GM12878 (cell line): ENCODE measurements around the gene BATF3.

Experiments
- TF ChIP-seq, protein P1 (sequence below): fragments of 450-650 bp; IDR thresholded peaks from 2 replicates; pipeline ENCODE4 v1.6.1; 2016; ENCODE audit warnings: mild to moderate bottlenecking
- TF ChIP-seq, protein P2 (sequence below), 3 experiments: IDR thresholded peaks in 2 of 3; conservative IDR thresholded peaks in 1 of 3; 2 replicates each; pipeline ENCODE4 v1.5.1; 2011; ENCODE audit warnings: low read depth in 3 of 3, low read length in 3 of 3, mild to moderate bottlenecking in 3 of 3, control low read depth in 2 of 3, moderate library complexity in 2 of 3, inconsistent platforms in 1 of 3, mixed read lengths in 1 of 3; ENCODE audit not compliant: control insufficient read depth in 2 of 3, insufficient read depth in 1 of 3; ENCODE audit errors: extremely low read depth in 1 of 3

DNA sequence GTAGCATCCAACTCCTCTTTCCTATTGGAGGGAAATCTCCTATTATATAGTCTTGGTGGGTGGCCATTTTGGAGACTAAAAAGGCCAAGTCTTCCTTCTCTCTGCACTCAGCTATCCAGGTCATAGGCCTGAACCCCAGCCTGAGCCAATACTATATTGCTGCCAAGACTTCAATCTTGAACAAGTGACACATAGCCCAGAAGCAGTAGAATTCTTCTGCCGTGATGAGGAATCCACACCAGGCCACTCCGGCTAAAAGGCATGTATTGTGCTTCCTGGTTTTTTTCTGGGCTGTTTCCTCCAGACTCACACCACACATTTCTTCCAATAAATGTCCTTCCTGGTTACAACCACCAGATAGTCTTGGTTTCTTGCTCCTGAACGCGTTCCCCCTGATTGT, 48.1 kb downstream of the BATF3 start:
- TF ChIP-seq, protein P1, sequence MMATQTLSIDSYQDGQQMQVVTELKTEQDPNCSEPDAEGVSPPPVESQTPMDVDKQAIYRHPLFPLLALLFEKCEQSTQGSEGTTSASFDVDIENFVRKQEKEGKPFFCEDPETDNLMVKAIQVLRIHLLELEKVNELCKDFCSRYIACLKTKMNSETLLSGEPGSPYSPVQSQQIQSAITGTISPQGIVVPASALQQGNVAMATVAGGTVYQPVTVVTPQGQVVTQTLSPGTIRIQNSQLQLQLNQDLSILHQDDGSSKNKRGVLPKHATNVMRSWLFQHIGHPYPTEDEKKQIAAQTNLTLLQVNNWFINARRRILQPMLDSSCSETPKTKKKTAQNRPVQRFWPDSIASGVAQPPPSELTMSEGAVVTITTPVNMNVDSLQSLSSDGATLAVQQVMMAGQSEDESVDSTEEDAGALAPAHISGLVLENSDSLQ = no peak
- TF ChIP-seq, protein P2, sequence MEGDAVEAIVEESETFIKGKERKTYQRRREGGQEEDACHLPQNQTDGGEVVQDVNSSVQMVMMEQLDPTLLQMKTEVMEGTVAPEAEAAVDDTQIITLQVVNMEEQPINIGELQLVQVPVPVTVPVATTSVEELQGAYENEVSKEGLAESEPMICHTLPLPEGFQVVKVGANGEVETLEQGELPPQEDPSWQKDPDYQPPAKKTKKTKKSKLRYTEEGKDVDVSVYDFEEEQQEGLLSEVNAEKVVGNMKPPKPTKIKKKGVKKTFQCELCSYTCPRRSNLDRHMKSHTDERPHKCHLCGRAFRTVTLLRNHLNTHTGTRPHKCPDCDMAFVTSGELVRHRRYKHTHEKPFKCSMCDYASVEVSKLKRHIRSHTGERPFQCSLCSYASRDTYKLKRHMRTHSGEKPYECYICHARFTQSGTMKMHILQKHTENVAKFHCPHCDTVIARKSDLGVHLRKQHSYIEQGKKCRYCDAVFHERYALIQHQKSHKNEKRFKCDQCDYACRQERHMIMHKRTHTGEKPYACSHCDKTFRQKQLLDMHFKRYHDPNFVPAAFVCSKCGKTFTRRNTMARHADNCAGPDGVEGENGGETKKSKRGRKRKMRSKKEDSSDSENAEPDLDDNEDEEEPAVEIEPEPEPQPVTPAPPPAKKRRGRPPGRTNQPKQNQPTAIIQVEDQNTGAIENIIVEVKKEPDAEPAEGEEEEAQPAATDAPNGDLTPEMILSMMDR (IDR thresholded peaks at IDR 0.05 in 2 of 3, conservative IDR thresholded peaks at IDR 0.05 in 1 of 3; ENCODE audit: control insufficient read depth in 2 of 3, extremely low read depth in 1 of 3, insufficient read depth in 1 of 3, low read depth in 3 of 3, low read length in 3 of 3) = no peak
